Fibroblast of the aortic adventitia (primary cell): ENCODE measurements around the gene RANBP17. TPM values are rescaled to one million over a fixed set of nuclear protein-coding genes. Genes with fewer than 3 reads are reported as not detected.
"Not testable (repeated sequence)": the region's sequence is repeated elsewhere in the genome, so short reads cannot be mapped to it uniquely, and the experiment has no call there.

Experiments
- DNase-seq: peaks from one replicate; pipeline ENCODE4 v3.0.0-alpha.2; 2010; ENCODE audit warnings: low read depth
- H3K4me3 ChIP-seq: 2 replicates; pipeline ENCODE4 v1.5.1; 2011; ENCODE audit warnings: low read depth, mild to moderate bottlenecking, control low read depth, low read length, moderate library complexity
- CTCF ChIP-seq: IDR thresholded peaks from 2 replicates; pipeline ENCODE4 v1.5.1; 2011; ENCODE audit warnings: mild to moderate bottlenecking, low read length, control low read depth, inconsistent platforms; ENCODE audit not compliant: insufficient read depth
- total RNA-seq: library from RNA; depleted of rRNA; stranded (reverse); fragments of >200 nt; gene quantifications from 2 replicates; pipeline ENCODE4 v1.2.3, GENCODE V29; 2012; ENCODE audit warnings: low replicate concordance

Gene RANBP17
- total RNA-seq, 1 donor: 10.6 TPM

GRCh38 chr5:170896779-170897178 lies 35.0 kb downstream of the RANBP17 start:
- no peak for TF ChIP-seq CTCF
- DNase-seq: peak; percentile 8
- no peak overlapping the region for H3K4me3 ChIP-seq

DNA sequence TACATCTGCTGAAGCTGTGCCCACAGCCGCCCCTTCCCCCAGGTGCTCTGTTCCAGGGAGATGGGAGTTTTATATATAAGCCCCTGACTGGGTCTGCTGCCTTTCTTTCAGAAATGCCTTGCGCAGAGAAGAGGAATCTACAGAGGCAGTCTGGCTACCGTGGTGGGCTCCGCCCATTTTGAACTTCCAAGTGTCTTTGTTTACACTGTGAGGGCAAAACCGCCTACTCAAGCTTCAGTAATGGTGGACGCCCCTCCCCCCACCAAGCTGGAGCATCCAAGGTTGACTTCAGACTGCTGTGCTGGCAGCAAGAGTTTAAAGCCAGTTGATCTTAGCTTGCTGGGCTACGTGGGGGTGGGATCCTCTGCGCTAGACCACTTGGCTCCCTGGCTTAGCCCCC lies 41.3 kb downstream of the RANBP17 start:
- no peak overlapping the region for H3K4me3 ChIP-seq
- no peak for DNase-seq
- TF ChIP-seq CTCF: no peak

DNA sequence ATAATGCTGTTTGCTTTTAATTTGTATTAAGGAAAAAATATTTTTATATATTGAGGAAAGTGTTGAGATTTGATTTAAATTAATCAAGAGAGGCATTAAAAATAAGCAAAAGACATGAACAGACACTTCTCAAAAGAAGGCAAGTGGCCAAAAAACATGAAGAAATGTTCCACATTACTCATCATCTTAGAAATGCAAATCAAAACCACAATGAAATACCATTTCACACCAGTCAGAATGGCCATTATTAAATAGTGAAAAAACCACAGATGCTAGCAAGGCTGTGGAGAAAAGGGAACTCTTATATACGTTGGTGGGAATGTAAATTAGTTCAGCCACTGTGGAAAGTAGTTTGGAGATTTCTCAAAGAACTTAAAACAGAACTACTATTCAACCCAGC lies 45.9 kb downstream of the RANBP17 start:
- DNase-seq: peak; percentile 16
- no peak for TF ChIP-seq CTCF
- H3K4me3 ChIP-seq: no peak overlapping the region

DNA sequence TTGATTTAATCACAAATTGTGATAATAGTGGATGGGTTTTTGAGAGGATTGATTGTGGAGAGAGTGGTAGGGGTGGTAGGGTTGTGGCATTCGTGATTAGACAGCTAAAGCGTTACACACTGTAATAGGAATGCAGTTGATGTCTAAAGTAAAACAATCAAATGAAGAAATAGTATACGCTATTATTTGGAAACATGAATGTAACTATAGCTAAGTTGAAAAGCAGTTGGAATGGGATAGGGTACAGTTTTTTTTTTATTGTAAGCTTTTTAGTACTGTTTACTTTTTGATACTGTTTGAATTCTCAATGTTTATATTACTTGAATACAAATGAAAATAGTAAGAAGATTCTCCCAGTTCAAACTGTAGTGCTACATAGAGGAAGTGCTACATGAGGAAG lies 51.8 kb downstream of the RANBP17 start:
- H3K4me3 ChIP-seq: no peak overlapping the region
- no peak for TF ChIP-seq CTCF
- DNase-seq: no peak

- no peak for TF ChIP-seq CTCF
- H3K4me3 ChIP-seq: no peak overlapping the region
- DNase-seq: peak; percentile 16
Measured at GRCh38 chr5:170917113-170917512, 55.3 kb downstream of the RANBP17 start.

- no peak for DNase-seq
- H3K4me3 ChIP-seq: no peak overlapping the region
- TF ChIP-seq CTCF: no peak
Measured at GRCh38 chr5:170920196-170920595, 58.4 kb downstream of the RANBP17 start.

- DNase-seq, H3K4me3 ChIP-seq: not testable (repeated sequence)
Measured at GRCh38 chr5:170922331-170922730, 60.5 kb downstream of the RANBP17 start.
